ENCODE measurements around the gene SLC16A4.

Gene SLC16A4

GRCh38 chr1:110321045-110321444 is 69.8 kb downstream of the SLC16A4 start:
- no peak for DNase-seq

GRCh38 chr1:110320168-110320518 is 70.7 kb downstream of the SLC16A4 start:
- DNase-seq = no peak

GRCh38 chr1:110319332-110320167 is 71.3 kb downstream of the SLC16A4 start:
- no peak for DNase-seq

GRCh38 chr1:110318046-110318445 is 72.8 kb downstream of the SLC16A4 start:
- no peak for DNase-seq

GRCh38 chr1:110316735-110317134 is 74.1 kb downstream of the SLC16A4 start:
- DNase-seq = no peak

All from NCI-H774 (cell line).